Endothelial cell of umbilical vein (primary cell): ENCODE results near the gene MAP7D3.

Experiments
- EZH2 ChIP-seq: IDR thresholded peaks from 2 replicates; pipeline ENCODE4 v1.6.1; 2012; ENCODE audit warnings: borderline replicate concordance, low read depth, mild to moderate bottlenecking, moderate library complexity, low read length, inconsistent platforms; ENCODE audit not compliant: severe bottlenecking
- JUN ChIP-seq: IDR thresholded peaks from 2 replicates; pipeline ENCODE4 v1.6.1; 2011; ENCODE audit warnings: borderline replicate concordance, low read depth; ENCODE audit not compliant: insufficient read length, insufficient read depth
- POLR2AphosphoS5 ChIP-seq: IDR thresholded peaks from 2 replicates; pipeline ENCODE4 v1.6.1; 2012; ENCODE audit warnings: low read depth, mild to moderate bottlenecking, control low read depth, low read length, moderate library complexity; ENCODE audit not compliant: insufficient read depth
- TF ChIP-seq, protein P1 (sequence below), 2 donors: IDR thresholded peaks; 1 replicate in 1 of 2; 2 replicates in 1 of 2; pipeline ENCODE4 v1.5.1; 2011; ENCODE audit warnings: low read length in 2 of 2, mild to moderate bottlenecking in 2 of 2, moderate library complexity in 2 of 2, control low read depth in 1 of 2, inconsistent platforms in 1 of 2, low read depth in 1 of 2; ENCODE audit not compliant: insufficient read depth in 1 of 2; ENCODE audit errors: extremely low read depth in 1 of 2

DNA sequence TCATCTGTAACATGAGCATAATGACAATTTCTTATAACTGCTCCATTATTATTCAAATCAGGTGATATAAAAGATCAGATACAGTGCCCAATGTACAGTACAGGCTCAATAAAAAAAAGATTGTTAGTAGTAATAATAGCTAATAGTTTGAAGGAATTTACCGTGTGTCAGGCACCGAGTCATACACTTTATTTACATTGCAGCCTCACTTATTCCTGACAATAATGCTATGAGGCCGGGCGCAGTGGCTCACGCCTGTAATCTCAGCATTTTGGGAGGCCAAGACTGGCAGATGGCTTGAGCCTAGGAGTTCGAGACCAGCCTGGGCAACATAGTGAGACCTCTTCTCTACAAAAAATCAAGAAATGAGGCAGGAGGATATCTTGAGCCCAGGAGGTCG lies 10.1 kb upstream of the MAP7D3 start:
- TF ChIP-seq JUN (no peak), POLR2AphosphoS5 (no peak), EZH2 (no peak)
- TF ChIP-seq, protein P1, sequence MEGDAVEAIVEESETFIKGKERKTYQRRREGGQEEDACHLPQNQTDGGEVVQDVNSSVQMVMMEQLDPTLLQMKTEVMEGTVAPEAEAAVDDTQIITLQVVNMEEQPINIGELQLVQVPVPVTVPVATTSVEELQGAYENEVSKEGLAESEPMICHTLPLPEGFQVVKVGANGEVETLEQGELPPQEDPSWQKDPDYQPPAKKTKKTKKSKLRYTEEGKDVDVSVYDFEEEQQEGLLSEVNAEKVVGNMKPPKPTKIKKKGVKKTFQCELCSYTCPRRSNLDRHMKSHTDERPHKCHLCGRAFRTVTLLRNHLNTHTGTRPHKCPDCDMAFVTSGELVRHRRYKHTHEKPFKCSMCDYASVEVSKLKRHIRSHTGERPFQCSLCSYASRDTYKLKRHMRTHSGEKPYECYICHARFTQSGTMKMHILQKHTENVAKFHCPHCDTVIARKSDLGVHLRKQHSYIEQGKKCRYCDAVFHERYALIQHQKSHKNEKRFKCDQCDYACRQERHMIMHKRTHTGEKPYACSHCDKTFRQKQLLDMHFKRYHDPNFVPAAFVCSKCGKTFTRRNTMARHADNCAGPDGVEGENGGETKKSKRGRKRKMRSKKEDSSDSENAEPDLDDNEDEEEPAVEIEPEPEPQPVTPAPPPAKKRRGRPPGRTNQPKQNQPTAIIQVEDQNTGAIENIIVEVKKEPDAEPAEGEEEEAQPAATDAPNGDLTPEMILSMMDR (IDR thresholded peaks at IDR 0.05; ENCODE audit: extremely low read depth in 1 of 2, insufficient read depth in 1 of 2, low read depth in 1 of 2, low read length in 2 of 2): no peak
